Suprapubic skin (tissue), 4 donors: Measurements from ENCODE around the gene LRRN4.

Experiments used
- CTCF ChIP-seq, 2 donors: fragments of 200-600 bp in 1 of 2; fragments of 450-650 bp in 1 of 2; sonication (generic) in 1 of 2; IDR thresholded peaks; one replicate each; pipeline ENCODE4 v1.5.1; 2016 to 2019; ENCODE audit warnings: antibody characterized with exemption in 2 of 2, mild to moderate bottlenecking in 1 of 2, moderate library complexity in 1 of 2
- EP300 ChIP-seq: sonication (generic); formaldehyde crosslinking; IDR thresholded peaks from one replicate; pipeline ENCODE4 v1.6.1; 2017; ENCODE audit warnings: antibody characterized with exemption
- POLR2A ChIP-seq, 2 donors: fragments of 450-650 bp; IDR thresholded peaks; one replicate each; pipeline ENCODE4 v1.6.1; 2017; ENCODE audit warnings: antibody characterized with exemption in 2 of 2, mild to moderate bottlenecking in 2 of 2, moderate library complexity in 2 of 2
- POLR2AphosphoS5 ChIP-seq, 3 donors: sonication (generic); formaldehyde crosslinking; IDR thresholded peaks; one replicate each; pipeline ENCODE4 v1.6.1; 2017; ENCODE audit warnings: antibody characterized with exemption in 3 of 3

GRCh38 chr20:6036213-6036612, 17.6 kb downstream of the LRRN4 start:
- no peak for TF ChIP-seq CTCF (IDR thresholded peaks at IDR 0.05)
- TF ChIP-seq POLR2A (IDR thresholded peaks at IDR 0.05) = no peak
- TF ChIP-seq POLR2AphosphoS5 (IDR thresholded peaks at IDR 0.05) = no peak
- TF ChIP-seq EP300 = no peak
